ENCODE data around the gene PDIA5.

PDIA5 gene

DNA sequence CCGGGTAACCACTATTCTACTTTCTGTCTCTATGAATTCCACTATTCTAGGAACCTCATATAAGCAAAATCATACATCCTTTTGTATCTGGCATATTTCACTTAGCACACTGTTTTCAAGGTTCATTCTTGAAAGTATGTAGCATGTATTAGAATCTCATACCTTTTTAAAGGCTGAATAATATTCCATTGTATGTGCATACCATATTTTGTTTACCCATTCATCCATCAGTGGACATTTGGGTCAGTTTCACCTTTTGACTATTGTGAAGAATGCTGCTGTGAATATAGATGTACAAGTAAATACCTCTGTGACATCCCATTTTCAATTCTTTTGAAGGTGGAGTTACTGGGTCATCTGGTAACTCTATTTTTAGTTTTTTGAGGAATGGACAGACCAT is 98.3 kb downstream of the PDIA5 start:
- no peak for DNase-seq (ENCODE audit: low read depth, low spot score)

DNA sequence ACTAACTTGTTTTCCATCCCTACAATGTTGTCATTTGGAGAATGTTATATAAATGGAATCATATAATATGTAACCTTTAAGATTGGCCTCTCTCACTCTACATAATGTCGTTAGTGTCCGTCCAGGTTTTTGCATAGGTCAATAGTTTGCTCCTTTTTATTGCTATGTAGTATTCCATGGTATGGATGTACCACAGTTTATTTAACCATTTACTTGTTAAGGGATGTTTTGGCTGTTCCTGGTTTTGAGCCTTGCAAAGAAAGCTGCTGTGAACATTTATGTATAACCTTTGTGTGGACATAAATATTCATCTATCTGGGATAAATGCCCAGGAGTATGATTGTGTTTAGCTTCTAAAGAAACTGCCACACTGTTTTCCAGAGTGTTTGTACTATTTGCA is 100.9 kb downstream of the PDIA5 start:
- DNase-seq (ENCODE audit: low read depth, low spot score): no peak

DNA sequence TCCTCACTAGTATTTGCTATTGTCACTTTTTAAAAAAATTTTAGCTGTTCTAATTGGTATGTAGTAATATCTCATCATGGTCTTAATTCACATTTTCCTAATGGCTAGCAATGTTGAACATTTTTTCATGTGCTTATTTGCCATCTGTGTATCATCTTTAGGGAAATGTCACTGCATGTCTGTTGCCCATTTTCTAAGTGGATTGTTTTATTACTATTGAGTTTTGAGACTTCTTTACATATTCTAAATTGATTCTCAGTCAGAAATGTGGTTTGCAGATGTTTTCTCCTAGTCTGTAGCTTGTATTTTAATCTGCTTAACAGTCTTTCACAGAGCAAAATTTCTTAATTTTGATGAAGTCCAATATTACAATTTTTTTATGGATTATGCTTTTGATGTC is 101.3 kb downstream of the PDIA5 start:
- DNase-seq (ENCODE audit: low read depth, low spot score): no peak

DNA sequence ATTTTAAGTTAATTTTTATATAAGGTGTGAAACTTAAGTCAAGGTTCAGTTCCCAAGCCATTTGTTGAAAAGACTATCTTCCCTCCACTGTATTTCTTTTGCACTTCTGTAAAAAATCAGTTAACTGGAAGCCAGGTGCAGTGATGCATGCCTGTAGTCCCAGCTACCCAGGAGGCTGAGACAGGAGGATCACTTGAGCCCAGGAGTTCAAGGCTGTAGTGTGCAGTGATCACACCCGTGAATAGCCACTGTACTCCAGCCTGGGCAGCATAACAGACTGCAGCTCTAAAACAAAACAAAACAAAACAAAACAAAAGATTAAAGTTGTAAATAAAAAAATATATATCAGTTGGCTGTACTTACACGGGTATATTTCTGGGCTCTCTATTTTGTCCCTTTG is 101.8 kb downstream of the PDIA5 start:
- DNase-seq (ENCODE audit: low read depth, low spot score): no peak

DNA sequence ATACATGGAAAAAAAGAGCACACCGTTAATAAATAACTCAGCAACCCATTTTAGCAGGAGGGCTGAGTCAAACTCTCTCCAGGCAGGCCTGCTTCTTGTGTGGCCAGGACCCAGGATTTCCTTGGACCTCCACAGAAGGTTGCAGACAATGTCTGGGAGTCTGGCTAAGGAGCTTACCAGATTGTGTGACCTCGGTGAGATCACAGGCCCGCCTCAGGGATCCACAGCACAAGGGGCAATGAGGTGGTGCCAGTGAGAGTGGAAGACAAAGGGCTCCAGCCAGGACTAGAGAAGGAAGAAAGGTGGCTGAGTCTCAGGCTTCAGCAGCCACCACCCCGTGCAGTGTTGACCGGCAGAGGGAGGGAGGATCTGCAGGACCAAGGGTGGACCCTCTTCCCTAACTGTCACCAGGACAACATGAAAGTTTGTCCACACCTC is 102.7 kb downstream of the PDIA5 start:
- no peak for DNase-seq (ENCODE audit: low read depth, low spot score)

DNA sequence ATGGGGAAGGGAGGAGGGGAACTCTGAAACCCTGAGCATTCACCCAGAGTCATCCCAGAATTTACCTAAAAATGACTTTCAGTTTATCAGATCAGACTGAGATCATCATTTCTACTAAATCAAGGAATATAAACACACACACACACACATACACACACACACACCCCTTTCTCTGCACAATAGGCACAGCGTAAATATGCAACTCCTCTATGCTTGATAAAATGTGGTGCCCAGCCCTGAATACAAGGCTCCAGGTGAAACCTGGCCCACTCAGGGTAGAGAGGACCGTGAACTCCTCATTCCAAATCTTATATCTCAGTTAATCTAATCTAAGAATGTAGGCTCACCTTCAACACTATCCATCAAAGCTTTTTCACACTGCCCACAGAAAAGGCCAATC is 103.1 kb downstream of the PDIA5 start:
- no peak for DNase-seq (ENCODE audit: low read depth, low spot score)

DNA sequence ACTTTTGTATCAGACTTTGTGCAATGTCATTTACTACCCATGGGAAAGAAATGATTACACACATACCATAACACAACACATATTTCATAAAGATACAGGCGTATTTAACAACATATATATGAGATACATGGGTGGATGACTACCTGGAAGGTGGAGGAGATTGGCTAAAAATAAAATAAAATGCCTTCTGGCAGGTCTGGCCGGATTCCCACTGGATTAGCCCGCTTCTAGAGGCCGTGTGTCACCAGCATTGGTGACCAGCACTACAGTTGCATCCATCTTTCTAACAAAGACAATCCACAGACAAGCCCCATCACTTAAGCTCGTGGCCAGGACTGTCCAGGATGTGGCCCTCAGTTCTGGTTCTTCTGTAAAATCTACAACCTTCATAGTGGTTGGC is 114.0 kb downstream of the PDIA5 start:
- no peak for DNase-seq (ENCODE audit: low read depth, low spot score)

DNA sequence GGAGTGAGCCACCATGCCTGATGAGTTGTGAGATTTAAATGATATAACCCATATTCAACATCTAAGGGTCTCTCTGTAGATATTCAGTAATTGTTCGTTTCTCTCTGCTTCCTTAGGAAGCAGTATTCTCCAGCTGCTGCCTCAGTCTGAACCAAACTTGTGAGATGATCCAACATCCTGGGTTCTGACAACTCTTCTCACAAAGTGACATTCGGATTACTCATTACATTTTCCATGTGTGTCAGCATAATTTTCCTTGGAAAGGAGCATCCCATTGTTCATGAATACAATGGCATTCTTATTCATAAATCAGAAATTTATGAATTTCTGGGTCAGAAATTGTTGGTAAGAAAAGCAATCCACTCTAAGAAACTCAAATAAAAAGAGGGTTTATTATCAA is 119.9 kb downstream of the PDIA5 start:
- no peak for DNase-seq (ENCODE audit: low read depth, low spot score)

DNA sequence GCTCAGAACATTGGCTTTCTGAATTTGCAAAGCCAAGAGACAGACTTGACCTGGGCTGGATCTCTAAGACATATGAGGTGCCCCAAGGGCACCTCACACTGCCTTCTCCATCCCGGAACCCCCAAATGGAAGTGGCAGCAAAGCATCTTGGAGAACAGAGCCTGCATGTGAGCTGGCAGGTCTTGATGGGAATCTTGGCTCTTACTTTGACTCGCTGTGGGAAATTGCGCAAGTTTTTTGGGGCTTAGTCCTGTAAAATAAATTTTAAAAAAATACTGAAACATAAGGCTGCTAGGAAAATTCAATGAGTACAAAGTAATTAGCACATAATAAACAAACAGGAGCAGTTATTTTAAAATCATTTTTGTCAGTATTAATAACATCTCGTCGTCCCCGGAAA is 121.2 kb downstream of the PDIA5 start:
- no peak for DNase-seq (ENCODE audit: low read depth, low spot score)

DNA sequence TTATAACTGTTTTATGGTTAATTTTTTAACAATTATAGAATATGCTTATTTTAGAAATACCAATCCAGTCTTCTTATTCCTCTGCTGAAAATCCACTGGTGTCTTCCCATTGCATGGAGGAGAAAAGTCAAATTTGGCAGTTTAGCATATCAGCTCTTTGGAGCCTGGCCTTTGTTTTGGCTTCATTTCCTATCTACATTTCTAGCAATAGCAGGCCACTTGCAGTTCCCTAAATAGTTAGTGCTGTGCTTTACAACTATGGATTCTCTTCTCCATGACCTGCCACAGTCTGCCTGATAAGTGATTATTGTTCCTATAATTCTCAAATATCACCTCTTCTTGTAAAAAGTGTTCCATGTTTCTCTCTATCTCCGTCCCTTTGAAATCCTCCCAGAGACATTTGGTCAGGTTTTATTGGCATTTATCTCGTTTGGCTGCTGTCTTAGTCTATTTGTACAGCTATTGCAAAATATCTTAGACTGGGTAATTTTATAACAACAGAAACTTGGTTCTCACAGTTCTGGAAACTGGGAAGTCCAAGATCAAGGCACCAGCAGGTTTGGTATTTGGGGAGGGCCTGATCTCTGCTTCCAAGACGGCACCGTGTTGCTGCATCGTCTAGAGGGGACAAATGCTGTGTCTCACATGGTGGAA is 126.8 kb downstream of the PDIA5 start:
- no peak for DNase-seq (ENCODE audit: low read depth, low spot score)

DNA sequence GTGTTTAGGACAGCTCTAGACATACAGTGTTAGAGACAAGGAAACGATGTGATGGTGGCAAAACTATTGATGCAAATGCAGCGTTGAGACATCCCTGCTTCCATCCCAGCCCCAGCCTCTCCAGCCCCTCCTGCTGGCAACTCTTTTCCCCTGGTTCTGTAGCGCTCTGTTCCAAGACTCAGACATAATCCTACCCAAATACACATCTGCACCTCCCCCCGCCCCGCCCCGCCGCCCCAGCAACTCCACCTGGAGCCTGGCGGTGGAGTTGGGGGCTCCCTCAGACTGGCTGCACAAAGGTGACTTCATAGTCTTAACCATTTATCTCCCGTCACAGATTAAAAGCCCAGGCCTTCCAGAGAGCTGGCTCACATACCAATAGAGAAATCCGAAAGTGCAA is 127.7 kb downstream of the PDIA5 start:
- peak; percentile 41 for DNase-seq (ENCODE audit: low read depth, low spot score)

DNA sequence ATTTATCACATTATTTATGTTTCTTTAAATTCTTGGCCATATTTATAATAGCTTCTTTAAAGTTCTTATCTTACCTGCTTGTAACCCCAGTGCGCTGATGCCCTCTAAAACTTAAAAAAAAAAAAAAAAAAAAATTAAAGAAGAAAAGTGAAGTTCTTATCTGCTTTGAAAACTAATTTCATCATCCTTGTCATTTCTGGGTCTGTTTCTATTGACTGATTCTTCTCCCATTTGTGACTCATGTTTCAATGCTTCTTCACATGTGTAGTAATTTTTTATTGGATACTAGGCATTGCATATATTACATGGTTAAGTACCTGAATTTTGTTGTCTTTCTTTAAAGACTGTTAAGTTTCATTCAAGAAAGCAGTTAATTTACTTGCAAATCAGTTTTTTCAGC is 131.5 kb downstream of the PDIA5 start:
- no peak for DNase-seq (ENCODE audit: low read depth, low spot score)

DNA sequence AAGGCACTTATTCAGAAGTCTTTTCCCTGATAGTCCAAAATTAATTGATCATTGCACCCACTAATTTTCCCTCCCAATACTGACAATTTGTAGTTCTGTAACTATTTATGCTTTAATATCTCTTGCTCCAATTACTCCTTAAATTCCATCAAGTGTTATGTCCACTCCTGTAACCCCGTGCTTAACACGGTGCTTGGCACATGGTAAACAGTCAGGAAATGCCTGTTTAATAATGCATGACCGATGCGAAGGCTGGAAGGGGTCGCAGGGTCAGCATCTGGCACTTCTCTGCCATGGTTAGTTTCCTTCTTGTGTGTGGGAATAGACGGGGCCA is 134.4 kb downstream of the PDIA5 start:
- no peak for DNase-seq (ENCODE audit: low read depth, low spot score)

DNA sequence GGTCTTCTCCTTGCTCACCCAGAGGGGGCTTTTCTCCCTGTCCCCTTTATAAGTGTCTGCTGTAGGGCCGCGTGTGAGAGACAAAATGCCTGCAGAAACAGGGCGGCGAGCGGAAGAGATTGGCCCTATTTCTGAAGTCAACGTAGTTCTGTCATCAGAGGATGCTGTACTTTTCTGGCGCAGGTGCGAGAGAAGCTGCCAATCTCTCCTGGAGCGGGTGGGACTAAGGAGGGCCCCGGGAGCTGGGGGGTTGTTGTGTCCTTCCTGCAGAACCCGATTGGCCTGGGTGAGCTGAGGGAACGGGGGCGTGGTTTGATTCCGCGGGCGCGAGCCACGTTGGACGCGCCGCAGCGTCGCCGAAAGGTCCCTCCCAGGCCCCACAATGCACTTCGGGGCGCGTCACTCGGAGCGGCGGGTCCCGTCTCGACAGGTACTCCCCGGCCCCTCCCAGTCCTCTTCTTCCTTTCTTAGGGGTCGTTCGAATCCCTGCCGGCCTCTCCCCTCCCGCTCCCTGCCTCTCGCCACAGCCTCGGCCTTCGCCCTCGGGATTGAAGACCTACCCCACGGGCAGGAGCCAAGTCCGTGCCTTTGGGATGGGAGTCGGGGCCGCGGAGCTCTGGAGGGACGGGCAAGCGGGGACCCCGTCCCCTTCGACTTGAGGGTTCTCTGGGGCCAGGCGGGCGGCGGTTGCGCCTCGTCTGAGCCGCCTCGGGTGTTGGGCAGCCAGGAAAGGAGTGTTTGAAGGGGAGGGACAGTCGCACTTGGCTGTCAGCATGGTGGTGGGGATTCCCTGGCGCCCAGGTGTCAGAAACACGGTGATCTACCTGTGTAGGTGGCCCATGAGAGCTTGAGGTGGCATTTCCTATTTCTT is 135.0 kb downstream of the PDIA5 start, which contains the start of gene SEC22A:
TSS of gene SEC22A (plus strand) at position 387 of the 871 bp plus-strand sequence. CDS start 7,275 bp downstream, outside the sequence.
- peak; percentile 98 for DNase-seq (ENCODE audit: low read depth, low spot score)

DNA sequence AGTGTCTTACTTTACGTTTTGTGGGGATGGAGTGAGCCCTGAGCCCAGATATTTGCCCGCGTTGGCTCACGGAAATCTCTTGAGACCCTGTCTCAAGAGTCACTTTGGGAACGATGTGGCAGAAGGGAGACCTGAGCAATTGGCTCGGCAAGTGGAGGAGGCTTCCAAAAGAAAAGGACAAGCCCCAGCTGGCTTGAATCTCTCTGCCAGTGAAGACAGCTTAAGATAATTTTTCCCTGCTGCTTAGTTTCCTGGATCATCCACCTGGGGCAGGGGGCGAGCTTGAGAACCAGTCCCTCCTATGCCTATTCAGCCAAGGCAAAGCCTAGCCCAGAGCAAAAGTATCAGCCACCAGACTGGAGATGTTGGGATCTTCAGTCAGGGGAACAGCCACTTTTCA is 135.6 kb downstream of the PDIA5 start:
- DNase-seq (ENCODE audit: low read depth, low spot score): peak; percentile 36
